ENCODE data around the gene NME8.
A peak's percentile ranks its signal among the peaks of the same experiment; 100 is the strongest.

NME8 gene

DNA sequence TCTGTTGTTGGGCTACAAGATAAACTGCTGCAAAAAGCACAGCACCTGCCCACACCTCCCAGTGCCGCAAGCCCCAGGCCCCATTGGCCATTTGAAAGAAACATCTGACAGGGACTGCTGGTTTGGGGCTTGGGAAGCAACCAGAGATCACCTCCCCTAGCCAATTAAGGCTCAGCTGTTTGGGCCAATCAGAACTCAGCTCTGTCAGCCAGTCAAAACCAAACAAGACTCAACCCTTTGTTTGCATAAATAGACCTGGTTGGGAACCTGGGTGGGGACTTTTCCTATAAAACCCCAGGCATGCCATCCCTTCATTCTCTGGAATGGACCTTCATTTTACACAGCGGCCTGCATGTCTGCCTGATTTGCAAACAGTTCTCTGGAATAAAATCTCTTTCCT is 17.2 kb upstream of the NME8 start:
- no peak overlapping the region for H3K27ac ChIP-seq
- CTCF ChIA-PET, result no interaction called here
- TF ChIP-seq, protein P1, sequence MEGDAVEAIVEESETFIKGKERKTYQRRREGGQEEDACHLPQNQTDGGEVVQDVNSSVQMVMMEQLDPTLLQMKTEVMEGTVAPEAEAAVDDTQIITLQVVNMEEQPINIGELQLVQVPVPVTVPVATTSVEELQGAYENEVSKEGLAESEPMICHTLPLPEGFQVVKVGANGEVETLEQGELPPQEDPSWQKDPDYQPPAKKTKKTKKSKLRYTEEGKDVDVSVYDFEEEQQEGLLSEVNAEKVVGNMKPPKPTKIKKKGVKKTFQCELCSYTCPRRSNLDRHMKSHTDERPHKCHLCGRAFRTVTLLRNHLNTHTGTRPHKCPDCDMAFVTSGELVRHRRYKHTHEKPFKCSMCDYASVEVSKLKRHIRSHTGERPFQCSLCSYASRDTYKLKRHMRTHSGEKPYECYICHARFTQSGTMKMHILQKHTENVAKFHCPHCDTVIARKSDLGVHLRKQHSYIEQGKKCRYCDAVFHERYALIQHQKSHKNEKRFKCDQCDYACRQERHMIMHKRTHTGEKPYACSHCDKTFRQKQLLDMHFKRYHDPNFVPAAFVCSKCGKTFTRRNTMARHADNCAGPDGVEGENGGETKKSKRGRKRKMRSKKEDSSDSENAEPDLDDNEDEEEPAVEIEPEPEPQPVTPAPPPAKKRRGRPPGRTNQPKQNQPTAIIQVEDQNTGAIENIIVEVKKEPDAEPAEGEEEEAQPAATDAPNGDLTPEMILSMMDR (conservative IDR thresholded peaks at IDR 0.05; ENCODE audit: low read depth), result no peak

DNA sequence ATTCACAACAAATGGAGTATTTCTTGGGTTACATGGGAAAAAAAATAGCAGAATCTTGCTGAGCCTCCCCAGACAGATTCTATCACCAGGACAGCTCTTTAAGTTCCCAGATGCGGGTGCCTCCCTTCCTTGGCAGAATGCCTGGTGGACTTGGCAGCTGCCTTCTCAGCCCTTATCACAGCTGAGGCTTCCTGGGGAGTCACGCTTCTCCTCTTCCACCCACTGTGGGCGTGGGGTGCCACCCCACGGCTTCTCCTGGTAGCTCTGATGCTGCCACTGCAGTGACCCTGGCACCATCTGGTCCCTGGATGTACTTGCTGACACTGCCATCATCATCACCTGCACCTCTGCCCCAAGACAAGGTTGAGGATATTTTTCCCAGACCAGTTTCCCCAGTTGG is 16.2 kb upstream of the NME8 start:
- ChIA-PET POLR2A (ENCODE audit: low non-redundant PET) (no interaction called here), CTCF (no interaction called here)
- peak; percentile 16 for DNase-seq (ENCODE audit: low spot score)
- no peak overlapping the region for H3K27ac ChIP-seq
- TF ChIP-seq, protein P1 (conservative IDR thresholded peaks at IDR 0.05; ENCODE audit: low read depth), result no peak

More for the DNA sequence above, 17.2 kb upstream of the NME8 start:
- no peak for DNase-seq (ENCODE audit: low spot score)
- POLR2A ChIA-PET (ENCODE audit: low non-redundant PET), result no interaction called here

DNA sequence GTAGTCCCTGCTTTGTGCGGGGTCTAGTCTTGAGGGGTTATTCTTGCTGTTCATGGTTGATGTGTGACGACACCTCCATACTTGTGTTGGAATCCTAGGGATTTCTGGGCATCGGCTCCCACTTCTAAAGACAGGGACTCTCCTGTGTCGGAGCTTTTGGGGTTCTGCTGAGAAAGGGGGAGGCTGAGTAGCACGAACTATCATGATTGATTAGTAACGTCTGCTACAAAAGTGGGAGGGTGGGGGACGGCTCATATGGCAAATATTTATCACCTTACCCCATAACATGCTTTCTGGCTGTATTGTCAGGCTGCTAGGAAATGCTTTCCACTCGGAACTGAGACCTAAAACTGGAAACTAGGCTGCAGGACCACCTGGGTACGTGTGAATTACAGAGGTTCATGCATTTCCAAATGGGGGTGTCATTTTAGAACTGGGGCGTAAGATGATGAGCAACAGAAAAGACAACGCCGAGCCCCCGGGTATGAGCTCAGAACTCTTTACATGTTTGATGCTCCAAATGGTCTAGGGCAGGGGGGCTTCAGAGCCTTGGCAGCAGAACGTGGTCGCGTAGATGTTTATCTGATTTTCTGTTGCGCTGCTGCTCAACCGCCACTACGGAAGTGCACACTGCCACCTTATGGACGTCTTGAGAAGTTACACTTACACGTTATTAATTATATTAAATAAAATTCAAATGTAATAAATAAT is 15.1 kb upstream of the NME8 start:
- H3K27ac ChIP-seq, result no peak overlapping the region
- POLR2A ChIA-PET (ENCODE audit: low non-redundant PET), result no interaction called here
- TF ChIP-seq, protein P1 (conservative IDR thresholded peaks at IDR 0.05; ENCODE audit: low read depth), result peak; percentile 78
- peak; percentile 54 for DNase-seq (ENCODE audit: low spot score)
- CTCF ChIA-PET, result interaction anchor here (1.0 kb wide), 1 partner anchor 599 kb away, joined by 5 read pairs; no protein-coding TSS in a partner anchor

DNA sequence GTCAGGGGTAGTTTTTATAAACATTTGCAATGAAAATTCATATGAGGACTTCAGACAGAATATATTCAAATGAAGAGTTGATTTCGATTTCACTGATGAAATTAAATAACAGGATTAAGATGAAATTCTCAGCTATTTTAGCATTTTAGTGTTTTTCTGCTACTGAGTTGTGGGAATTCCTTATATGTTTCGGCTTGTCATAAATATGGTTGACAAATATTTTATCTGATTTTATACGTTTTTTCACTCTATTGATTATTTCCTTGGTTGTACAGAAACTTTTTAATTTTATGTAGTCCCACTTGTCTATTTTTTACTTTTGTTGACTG is 14.6 kb upstream of the NME8 start:
- TF ChIP-seq, protein P1 (conservative IDR thresholded peaks at IDR 0.05; ENCODE audit: low read depth), result peak; percentile 49; the same call in 1 of the 2 replicates
- no peak for DNase-seq (ENCODE audit: low spot score)
- no peak overlapping the region for H3K27ac ChIP-seq
- ChIA-PET POLR2A (ENCODE audit: low non-redundant PET) (no interaction called here), CTCF (interaction anchor here (0.6 to 1.0 kb wide), 3 partner anchors 8 to 599 kb away, joined by 3 to 5 read pairs (median 3); no protein-coding TSS in a partner anchor)

DNA sequence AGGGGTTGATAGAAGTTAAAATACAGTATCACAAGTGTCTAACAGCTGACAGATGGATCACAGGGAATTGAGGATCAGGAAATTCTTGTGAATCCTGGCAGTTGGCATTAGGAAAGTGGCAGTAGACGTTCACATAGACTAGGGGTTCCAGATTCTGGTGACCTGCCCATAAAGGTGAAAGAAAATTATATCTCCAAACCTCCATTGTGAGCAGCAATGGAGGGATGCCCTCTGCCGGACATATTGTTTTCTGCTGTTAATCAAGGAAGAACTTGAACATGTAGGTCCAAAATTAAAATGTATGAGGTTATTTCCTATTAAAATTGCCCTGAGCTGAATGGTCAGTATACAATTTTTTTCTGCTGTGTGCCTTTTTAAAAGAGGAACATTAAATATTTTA is 5.1 kb downstream of the NME8 start:
- no peak for DNase-seq (ENCODE audit: low spot score)
- ChIA-PET CTCF (no interaction called here), POLR2A (ENCODE audit: low non-redundant PET) (no interaction called here)
- no peak overlapping the region for H3K27ac ChIP-seq
- TF ChIP-seq, protein P1 (conservative IDR thresholded peaks at IDR 0.05; ENCODE audit: low read depth), result 0 out of 2 replicates have a peak, but pooled peaks have one; percentile 9

DNA sequence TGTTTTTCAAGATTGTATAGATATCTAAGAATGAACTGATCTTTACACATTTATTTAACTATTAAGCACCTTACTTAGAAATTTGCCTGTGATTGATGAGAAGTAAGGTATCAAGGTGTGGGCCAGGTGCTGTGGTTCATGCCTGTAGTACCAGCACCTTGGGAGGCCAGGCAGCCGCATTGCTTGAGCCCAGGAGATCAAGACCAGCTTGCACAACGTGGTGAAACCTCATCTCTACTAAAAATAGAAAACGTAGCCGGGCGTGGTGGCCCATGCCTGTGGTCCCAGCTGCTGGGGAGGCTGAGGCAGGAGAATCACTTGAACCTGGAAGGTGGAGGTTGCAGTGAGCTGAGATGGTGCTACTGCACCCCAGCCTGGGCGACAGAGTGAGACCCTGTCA is 33.7 kb downstream of the NME8 start:
- no peak for DNase-seq (ENCODE audit: low spot score)
- ChIA-PET POLR2A (ENCODE audit: low non-redundant PET) (no interaction called here), CTCF (no interaction called here)
- H3K27ac ChIP-seq, result no peak overlapping the region
- TF ChIP-seq, protein P1 (conservative IDR thresholded peaks at IDR 0.05; ENCODE audit: low read depth), result no peak

Data from RWPE1 (cell line).